Activated CD4-positive, alpha-beta T cell treated with anti-CD3 and anti-CD28 coated beads for 48 hours (primary cell): Measurements from ENCODE around the gene MEOX1.
A peak's percentile ranks its signal among the peaks of the same experiment; 100 is the strongest.

Source experiments
- DNase-seq: peaks from one replicate; pipeline ENCODE4 v3.0.0-alpha.2; 2020

Gene MEOX1

GRCh38 chr17:43679401-43679800 lies 17.7 kb upstream of the MEOX1 start:
- no peak for DNase-seq

GRCh38 chr17:43676471-43676870 lies 14.7 kb upstream of the MEOX1 start:
- DNase-seq = no peak

GRCh38 chr17:43674394-43674793 lies 12.7 kb upstream of the MEOX1 start:
- no peak for DNase-seq

- peak; percentile 86 for DNase-seq
Measured at GRCh38 chr17:43673516-43674323, 12.0 kb upstream of the MEOX1 start.

- no peak for DNase-seq
Measured at GRCh38 chr17:43671755-43672519, 10.2 kb upstream of the MEOX1 start.

GRCh38 chr17:43671031-43671692 lies 9.4 kb upstream of the MEOX1 start:
- no peak for DNase-seq

- no peak for DNase-seq
Measured at GRCh38 chr17:43670645-43671030, 8.9 kb upstream of the MEOX1 start.

- no peak for DNase-seq
Measured at GRCh38 chr17:43669971-43670644, 8.4 kb upstream of the MEOX1 start.

- no peak for DNase-seq
Measured at GRCh38 chr17:43667947-43668348, 6.2 kb upstream of the MEOX1 start.

GRCh38 chr17:43667506-43667905 lies 5.8 kb upstream of the MEOX1 start:
- no peak for DNase-seq

- no peak for DNase-seq
Measured at GRCh38 chr17:43665937-43666236, 4.2 kb upstream of the MEOX1 start.

- DNase-seq = no peak
Measured at GRCh38 chr17:43665084-43665936, 3.6 kb upstream of the MEOX1 start.

- DNase-seq = no peak
Measured at GRCh38 chr17:43664096-43664495, 2.4 kb upstream of the MEOX1 start.

GRCh38 chr17:43663383-43663782 lies 1.7 kb upstream of the MEOX1 start:
- DNase-seq = no peak

- DNase-seq = no peak
Measured at GRCh38 chr17:43662413-43663141, 855 bp upstream of the MEOX1 start.

GRCh38 chr17:43660816-43661493 lies 767 bp downstream of the MEOX1 start:
- peak; percentile 21 for DNase-seq

GRCh38 chr17:43659823-43660617 lies 1.7 kb downstream of the MEOX1 start:
- DNase-seq = no peak

- no peak for DNase-seq
Measured at GRCh38 chr17:43658900-43659299, 2.8 kb downstream of the MEOX1 start.

- DNase-seq = no peak
Measured at GRCh38 chr17:43655693-43656255, 5.9 kb downstream of the MEOX1 start.

- DNase-seq = no peak
Measured at GRCh38 chr17:43652124-43652480, 9.6 kb downstream of the MEOX1 start.
